SIG-M5 (cell line): Measurements from ENCODE around the gene HFE.

Experiments used
- DNase-seq: peaks from one replicate; lab custom pipeline; 2025; lab: John Stamatoyannopoulos, UW

Gene HFE

GRCh38 chr6:26136321-26136720 lies 49.1 kb downstream of the HFE start:
- no peak for DNase-seq

- no peak for DNase-seq
Measured at GRCh38 chr6:26140254-26140966, 53.2 kb downstream of the HFE start.

GRCh38 chr6:26140967-26141294 lies 53.7 kb downstream of the HFE start:
- DNase-seq = no peak

- DNase-seq = no peak
Measured at GRCh38 chr6:26141378-26141904, 54.2 kb downstream of the HFE start.

- no peak for DNase-seq
Measured at GRCh38 chr6:26142026-26142425, 54.8 kb downstream of the HFE start.
